ENCODE measurements around the gene MAP1LC3B2.

GRCh38 chr12:116597886-116598285, 38.7 kb downstream of the MAP1LC3B2 start:
- TF ChIP-seq TAF1 (IDR thresholded peaks at IDR 0.05; ENCODE audit: low read depth, low read length) (no peak), POLR2A (IDR thresholded peaks at IDR 0.05; ENCODE audit: low read depth, low read length) (no peak), POU2F2 (IDR thresholded peaks at IDR 0.05; ENCODE audit: low read depth, low read length) (no peak), POLR2AphosphoS5 (IDR thresholded peaks at IDR 0.05; ENCODE audit: low read depth, low read length) (no peak)

Measured in GM12891 (cell line).